CD4-positive, alpha-beta memory T cell (primary cell): ENCODE measurements around the gene SSU72. TPM values are rescaled to one million over a fixed set of nuclear protein-coding genes. Genes with fewer than 3 reads are reported as not detected.

ENCODE experiments used
- CTCF ChIA-PET: fragments of 350-600 bp; sonication (Branson Sonifier 250); formaldehyde crosslinking; loops from one replicate; lab custom pipeline; 2021; ENCODE audit warnings: inconsistent platforms; ENCODE audit not compliant: partially characterized antibody; lab: Charles Lee
- POLR2A ChIA-PET: fragments of 350-600 bp; sonication (Branson Sonifier 250); formaldehyde crosslinking; loops from one replicate; lab custom pipeline; 2021; ENCODE audit not compliant: partially characterized antibody; lab: Charles Lee
- DNase-seq, 5 donors: peaks; one replicate each; pipeline versions ENCODE4 v3.0.0 to v3.0.0-alpha.2; 2020 to 2022; ENCODE audit warnings: mixed read lengths in 1 of 5
- H3K27ac ChIP-seq: one replicate; pipeline ENCODE4 v1.7.0; 2013; ENCODE audit warnings: low read depth, low read length
- H3K27me3 ChIP-seq: 2 replicates; pipeline ENCODE4 v1.7.0; 2013; ENCODE audit warnings: mild to moderate bottlenecking, low read length, moderate library complexity; ENCODE audit not compliant: insufficient read depth
- H3K36me3 ChIP-seq: 2 replicates; pipeline ENCODE4 v1.7.0; 2013; ENCODE audit warnings: mild to moderate bottlenecking, low read length, moderate library complexity; ENCODE audit not compliant: insufficient read depth
- H3K4me1 ChIP-seq: 2 replicates; pipeline ENCODE4 v1.7.0; 2013; ENCODE audit warnings: mild to moderate bottlenecking, low read length, moderate library complexity; ENCODE audit not compliant: insufficient read depth
- H3K4me3 ChIP-seq, 2 donors: one replicate each; pipeline ENCODE4 v1.7.0; 2013; ENCODE audit warnings: low read length in 2 of 2, mild to moderate bottlenecking in 1 of 2
- H3K9me3 ChIP-seq, 2 donors: one replicate each; pipeline ENCODE4 v1.7.0; 2013; ENCODE audit warnings: low read length in 2 of 2, control low read depth in 1 of 2; ENCODE audit not compliant: control insufficient read depth in 1 of 2
- H3K27ac Mint-ChIP-seq, 7 donors: one replicate each; pipeline ENCODE4 v1.8.0; 2020 to 2021; ENCODE audit warnings: mixed read lengths in 7 of 7, mild to moderate bottlenecking in 6 of 7, inconsistent platforms in 3 of 7, moderate library complexity in 3 of 7
- H3K27me3 Mint-ChIP-seq, 2 donors: one replicate each; pipeline ENCODE4 v1.8.0; 2020 to 2021; ENCODE audit warnings: mixed read lengths in 2 of 2
- H3K36me3 Mint-ChIP-seq, 2 donors: one replicate each; pipeline ENCODE4 v1.8.0; 2020 to 2021; ENCODE audit warnings: mixed read lengths in 2 of 2, inconsistent platforms in 1 of 2, mild to moderate bottlenecking in 1 of 2
- H3K4me1 Mint-ChIP-seq, 4 donors: one replicate each; pipeline ENCODE4 v1.8.0; 2020 to 2021; ENCODE audit warnings: mixed read lengths in 4 of 4, mild to moderate bottlenecking in 1 of 4
- H3K4me3 Mint-ChIP-seq, 8 donors: one replicate each; pipeline ENCODE4 v1.8.0; 2020 to 2021; ENCODE audit warnings: mixed read lengths in 8 of 8, mild to moderate bottlenecking in 7 of 8, moderate library complexity in 6 of 8, inconsistent platforms in 3 of 8
- H3K9me3 Mint-ChIP-seq, 8 donors: one replicate each; pipeline ENCODE4 v1.8.0; 2020 to 2021; ENCODE audit warnings: mixed read lengths in 8 of 8, mild to moderate bottlenecking in 5 of 8, inconsistent platforms in 3 of 8, moderate library complexity in 1 of 8
- intact Hi-C: fragments of 100-400 bp; cut with micrococcal nuclease; formaldehyde crosslinking; loops from one replicate; pipeline ENCODE4 v1.15.1; 2023
- polyA plus RNA-seq, 2 donors: library from polyadenylated mRNA; unstranded; fragments of 300-500 nt; fragmentation: Illumina TruSeq; gene quantifications; one replicate each; pipeline ENCODE4 v1.2.3, GENCODE V29; 2021
- total RNA-seq, 2 experiments: library from RNA; stranded (reverse); gene quantifications; one replicate each; pipeline ENCODE4 v1.2.3, GENCODE V29; 2021

SSU72 gene
- total and polyA plus RNA-seq, 4 experiments from 2014 or later = 128 to 209 (median 167) TPM

- intact Hi-C loops = no loop called here
- no peaks in the 10 kb centered on the region for H3K9me3 ChIP-seq
- H3K27ac ChIP-seq = no peak overlapping the region
- ChIA-PET POLR2A (interaction anchor here (1.6 kb wide), 1 partner anchor 8 kb away, joined by 12 read pairs; no protein-coding TSS in a partner anchor), CTCF (interaction anchor here (1.3 to 1.6 kb wide), 2 partner anchors 8 to 9 kb away, joined by 4 to 5 read pairs; no protein-coding TSS in a partner anchor)
- peaks cover 2 to 24% (median 7%) of the 10 kb centered on the region in 4 donors for H3K4me1 Mint-ChIP-seq
- peaks cover 10% of the 10 kb centered on the region for H3K4me1 ChIP-seq
- no peaks in the 10 kb centered on the region for H3K27me3 ChIP-seq
- peak overlapping the region in 1 of 7 donors; percentile 29 for H3K27ac Mint-ChIP-seq
- no peak overlapping the region for H3K4me3 ChIP-seq
- peak in 1 of 5 donors; percentile 25 for DNase-seq
- peaks cover 0 to 1% of the 10 kb centered on the region in 2 donors for H3K36me3 Mint-ChIP-seq
- H3K4me3 Mint-ChIP-seq = no peak overlapping the region
- no peaks in the 10 kb centered on the region for H3K9me3 Mint-ChIP-seq
- no peaks in the 10 kb centered on the region for H3K27me3 Mint-ChIP-seq
- no peaks in the 10 kb centered on the region for H3K36me3 ChIP-seq
These were observed 46.7 kb upstream of the SSU72 start for GRCh38 chr1:1621173-1622009.

GRCh38 chr1:1620433-1621139 lies 45.9 kb upstream of the SSU72 start:
- Histone ChIP-seq H3K4me3 (no peak overlapping the region), H3K36me3 (no peaks in the 10 kb centered on the region), H3K27me3 (no peaks in the 10 kb centered on the region), H3K27ac (no peak overlapping the region), H3K4me1 (peaks cover 12% of the 10 kb centered on the region), H3K9me3 (no peaks in the 10 kb centered on the region)
- Mint-ChIP-seq H3K4me1 (peaks cover 2 to 21% (median 7%) of the 10 kb centered on the region in 4 donors), H3K36me3 (peaks cover 0 to 1% of the 10 kb centered on the region in 2 donors), H3K4me3 (peak overlapping the region in 1 of 8 donors; percentile 68), H3K27me3 (no peaks in the 10 kb centered on the region), H3K9me3 (no peaks in the 10 kb centered on the region), H3K27ac (no peak overlapping the region)
- POLR2A ChIA-PET = interaction anchor here (0.6 to 1.6 kb wide), 2 partner anchors 9 to 63 kb away, joined by 3 to 12 read pairs; no protein-coding TSS in a partner anchor
- peak in 1 of 5 donors; percentile 29 for DNase-seq
- intact Hi-C loops = no loop called here
- CTCF ChIA-PET = interaction anchor here (1.3 to 1.6 kb wide), 2 partner anchors 8 to 10 kb away, joined by 4 to 5 read pairs; no protein-coding TSS in a partner anchor

GRCh38 chr1:1619917-1620361 lies 45.3 kb upstream of the SSU72 start:
- Histone ChIP-seq H3K4me1 (peaks cover 12% of the 10 kb centered on the region), H3K27me3 (no peaks in the 10 kb centered on the region), H3K27ac (no peak overlapping the region), H3K4me3 (no peak overlapping the region), H3K36me3 (no peaks in the 10 kb centered on the region), H3K9me3 (no peaks in the 10 kb centered on the region)
- intact Hi-C loops = no loop called here
- peaks cover 2 to 23% (median 9%) of the 10 kb centered on the region in 4 donors for H3K4me1 Mint-ChIP-seq
- CTCF ChIA-PET = interaction anchor here (1.3 kb wide), 1 partner anchor 9 kb away, joined by 4 read pairs; no protein-coding TSS in a partner anchor
- POLR2A ChIA-PET = interaction anchor here (0.6 to 6.8 kb wide), 3 partner anchors 9 to 63 kb away, joined by 3 to 152 read pairs (median 12); partner anchors contain the start of gene MMP23B
- H3K36me3 Mint-ChIP-seq = peaks cover 0 to 3% of the 10 kb centered on the region in 2 donors
- no peak overlapping the region for H3K4me3 Mint-ChIP-seq
- DNase-seq = no peak
- H3K9me3 Mint-ChIP-seq = no peaks in the 10 kb centered on the region
- no peaks in the 10 kb centered on the region for H3K27me3 Mint-ChIP-seq
- H3K27ac Mint-ChIP-seq = no peak overlapping the region

- intact Hi-C loops = no loop called here
- peak in 1 of 5 donors; percentile 33 for DNase-seq
- Mint-ChIP-seq H3K27ac (no peak overlapping the region), H3K27me3 (no peaks in the 10 kb centered on the region), H3K4me3 (peak overlapping the region in 1 of 8 donors; percentile 81), H3K4me1 (peaks cover 9 to 37% (median 23%) of the 10 kb centered on the region in 4 donors), H3K9me3 (no peaks in the 10 kb centered on the region), H3K36me3 (peaks cover 0 to 12% of the 10 kb centered on the region in 2 donors)
- H3K4me1 ChIP-seq = peaks cover 26% of the 10 kb centered on the region
- H3K9me3 ChIP-seq = no peaks in the 10 kb centered on the region
- H3K36me3 ChIP-seq = no peaks in the 10 kb centered on the region
- ChIA-PET CTCF (interaction anchor here (1.6 kb wide), 1 partner anchor 10 kb away, joined by 4 read pairs; no protein-coding TSS in a partner anchor), POLR2A (interaction anchor here (6.8 kb wide), 1 partner anchor 12 kb away, joined by 152 read pairs; the partner anchor contains the start of gene MMP23B)
- H3K27me3 ChIP-seq = no peaks in the 10 kb centered on the region
- no peak overlapping the region for H3K27ac ChIP-seq
- H3K4me3 ChIP-seq = no peak overlapping the region
These were observed 43.9 kb upstream of the SSU72 start for GRCh38 chr1:1618396-1619068.

GRCh38 chr1:1617925-1618324 lies 43.3 kb upstream of the SSU72 start:
- Mint-ChIP-seq H3K4me1 (peaks cover 10 to 38% (median 24%) of the 10 kb centered on the region in 4 donors), H3K27ac (peak overlapping the region in 3 of 7 donors; percentile 7 to 76 (median 41)), H3K4me3 (peak overlapping the region in 5 of 8 donors; percentile 54 to 86 (median 76)), H3K36me3 (peaks cover 0 to 12% of the 10 kb centered on the region in 2 donors), H3K9me3 (no peaks in the 10 kb centered on the region), H3K27me3 (no peaks in the 10 kb centered on the region)
- Histone ChIP-seq H3K4me1 (peaks cover 29% of the 10 kb centered on the region), H3K36me3 (no peaks in the 10 kb centered on the region), H3K4me3 (no peak overlapping the region), H3K27ac (no peak overlapping the region), H3K9me3 (no peaks in the 10 kb centered on the region), H3K27me3 (no peaks in the 10 kb centered on the region)
- POLR2A ChIA-PET = interaction anchor here (1.2 to 6.8 kb wide), 2 partner anchors 8 to 12 kb away, joined by 4 to 152 read pairs; partner anchors contain the start of gene MMP23B
- peak in 1 of 5 donors; percentile 40 for DNase-seq
- intact Hi-C loops = no loop called here
- CTCF ChIA-PET = interaction anchor here (1.6 kb wide), 1 partner anchor 11 kb away, joined by 4 read pairs; no protein-coding TSS in a partner anchor

- ChIA-PET POLR2A (interaction anchor here (1.2 to 6.8 kb wide), 2 partner anchors 8 to 13 kb away, joined by 4 to 152 read pairs; partner anchors contain the start of gene MMP23B), CTCF (interaction anchor here (1.4 kb wide), 1 partner anchor 9 kb away, joined by 3 read pairs; no protein-coding TSS in a partner anchor)
- H3K4me1 Mint-ChIP-seq = peaks cover 8 to 34% (median 23%) of the 10 kb centered on the region in 4 donors
- Histone ChIP-seq H3K36me3 (no peaks in the 10 kb centered on the region), H3K27ac (no peak overlapping the region), H3K9me3 (no peaks in the 10 kb centered on the region), H3K4me3 (no peak overlapping the region), H3K4me1 (peaks cover 29% of the 10 kb centered on the region), H3K27me3 (no peaks in the 10 kb centered on the region)
- H3K36me3 Mint-ChIP-seq = peaks cover 0 to 12% of the 10 kb centered on the region in 2 donors
- intact Hi-C loops = no loop called here
- peak overlapping the region; percentile 36 to 92 (median 58) for H3K27ac Mint-ChIP-seq
- DNase-seq = peak in 1 of 5 donors; percentile 22
- no peaks in the 10 kb centered on the region for H3K27me3 Mint-ChIP-seq
- H3K4me3 Mint-ChIP-seq = peak overlapping the region; percentile 72 to 86 (median 81)
- H3K9me3 Mint-ChIP-seq = no peaks in the 10 kb centered on the region
These were observed 42.9 kb upstream of the SSU72 start for GRCh38 chr1:1617516-1617915.
